GM12892 (cell line): Measurements from ENCODE around the gene S100A12.

Experiments
- POLR2A ChIP-seq: IDR thresholded peaks from 2 replicates; pipeline ENCODE4 v1.6.1; 2011; ENCODE audit warnings: low read depth, low read length, control low read depth
- TAF1 ChIP-seq: IDR thresholded peaks from 2 replicates; pipeline ENCODE4 v1.6.1; 2011; ENCODE audit warnings: low read depth, mild to moderate bottlenecking, control low read depth, low read length, borderline replicate concordance

- TF ChIP-seq POLR2A (no peak), TAF1 (no peak)
Observed at GRCh38 chr1:153387001-153387400, 11.6 kb upstream of the S100A12 start.
